ENCODE measurements around the gene DLGAP1.

The DLGAP1 gene

DNA sequence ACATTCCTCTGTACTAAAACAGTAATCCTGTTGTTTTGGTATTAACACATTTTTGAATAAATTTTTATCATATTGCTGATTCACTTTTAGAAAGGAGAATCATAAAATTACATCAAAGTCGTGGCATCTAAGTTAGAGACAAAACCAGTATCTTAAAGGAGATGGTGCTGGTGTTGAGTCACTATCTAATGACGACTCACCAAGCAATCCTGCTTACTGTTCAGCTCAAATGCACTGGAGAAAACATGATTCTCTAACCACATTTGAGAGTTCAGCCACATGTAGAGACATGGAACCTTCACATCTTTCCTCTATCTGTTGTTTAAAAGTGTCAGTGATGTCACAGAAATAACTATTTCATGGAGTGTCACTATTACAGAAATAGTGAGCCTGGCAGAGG is 531.4 kb downstream of the DLGAP1 start:
- DNase-seq: no peak

GRCh38 chr18:3921826-3922225 is 533.3 kb downstream of the DLGAP1 start:
- DNase-seq: no peak

GRCh38 chr18:3920832-3921231 is 534.3 kb downstream of the DLGAP1 start:
- DNase-seq: no peak

GRCh38 chr18:3919396-3920061 is 535.6 kb downstream of the DLGAP1 start:
- DNase-seq: no peak

- no peak for DNase-seq
Observed at GRCh38 chr18:3916082-3916481, 539.0 kb downstream of the DLGAP1 start.

- DNase-seq: no peak
Observed at GRCh38 chr18:3914833-3915610, 540.1 kb downstream of the DLGAP1 start.

GRCh38 chr18:3914109-3914508 is 541.0 kb downstream of the DLGAP1 start:
- no peak for DNase-seq

- DNase-seq: no peak
Observed at GRCh38 chr18:3912705-3913104, 542.4 kb downstream of the DLGAP1 start.

GRCh38 chr18:3911413-3911812 is 543.7 kb downstream of the DLGAP1 start:
- DNase-seq: no peak

DNA sequence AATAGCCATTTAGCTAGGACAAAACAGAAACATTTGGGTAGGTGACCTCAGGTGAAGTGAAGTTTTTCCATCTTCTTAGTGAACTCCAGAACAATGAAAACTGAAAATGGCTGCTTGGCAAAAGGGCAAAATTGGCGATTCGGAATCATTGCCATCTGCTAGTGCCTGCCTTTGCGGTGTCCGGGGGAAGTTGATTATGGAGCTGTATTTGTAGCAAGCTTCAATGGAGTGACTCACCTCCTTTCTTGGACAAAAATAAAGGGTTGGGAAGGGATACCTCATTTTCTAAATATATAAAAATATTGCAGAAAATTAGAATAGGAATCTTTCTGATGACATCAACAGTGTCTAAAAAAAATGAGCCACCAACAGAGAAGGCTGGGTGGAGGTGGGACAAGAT is 544.6 kb downstream of the DLGAP1 start:
- no peak for DNase-seq

DNA sequence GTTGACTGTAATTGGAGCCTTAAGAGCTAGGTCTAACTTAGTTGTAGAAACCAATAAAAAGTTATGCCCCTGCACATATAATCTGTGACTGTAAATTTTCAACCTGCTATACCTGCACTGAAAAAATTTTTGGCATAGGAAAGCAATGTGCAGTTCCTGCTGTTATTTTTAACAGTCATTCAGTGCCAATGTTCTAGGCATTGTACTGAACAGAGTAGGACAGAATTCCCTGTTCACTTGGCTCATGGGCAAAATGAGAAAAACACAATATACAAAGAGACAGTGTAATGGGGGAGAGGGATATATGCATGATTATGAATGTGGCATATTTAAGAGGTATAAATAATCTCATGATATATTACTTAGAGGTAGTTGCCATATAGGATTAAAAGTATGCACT is 547.2 kb downstream of the DLGAP1 start:
- no peak for DNase-seq

DNA sequence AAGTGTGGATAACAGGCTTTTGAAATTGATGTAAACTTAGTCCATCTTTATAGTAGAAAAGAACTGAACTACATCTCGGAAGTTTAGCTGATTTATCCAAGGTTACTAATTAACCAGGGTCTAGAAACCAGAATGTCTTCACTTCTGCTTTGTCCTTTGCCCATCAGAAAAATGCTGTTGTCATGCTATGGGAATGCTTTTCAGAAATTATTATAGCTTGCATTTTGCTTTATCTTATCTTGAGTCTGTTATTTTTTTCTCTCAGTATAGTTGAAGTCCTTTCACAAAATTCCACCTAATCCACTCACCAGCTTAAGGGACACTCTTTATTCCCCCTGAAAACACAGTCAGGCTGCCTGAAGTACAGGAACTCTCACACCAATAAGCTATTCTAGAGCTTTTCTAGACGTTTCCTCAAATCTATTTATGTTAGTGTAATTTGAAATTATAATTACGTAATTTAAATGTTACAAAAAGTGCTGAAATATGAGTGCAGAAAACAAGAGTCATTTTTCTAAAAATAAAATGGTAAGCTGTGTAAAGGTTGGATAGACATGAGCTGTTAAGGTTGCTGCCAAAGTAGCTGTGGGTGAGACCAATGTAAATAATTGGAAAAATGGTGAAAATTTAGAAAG is 548.9 kb downstream of the DLGAP1 start:
- DNase-seq: no peak

- DNase-seq: no peak
Observed at GRCh38 chr18:3903337-3903736, 551.8 kb downstream of the DLGAP1 start.

DNA sequence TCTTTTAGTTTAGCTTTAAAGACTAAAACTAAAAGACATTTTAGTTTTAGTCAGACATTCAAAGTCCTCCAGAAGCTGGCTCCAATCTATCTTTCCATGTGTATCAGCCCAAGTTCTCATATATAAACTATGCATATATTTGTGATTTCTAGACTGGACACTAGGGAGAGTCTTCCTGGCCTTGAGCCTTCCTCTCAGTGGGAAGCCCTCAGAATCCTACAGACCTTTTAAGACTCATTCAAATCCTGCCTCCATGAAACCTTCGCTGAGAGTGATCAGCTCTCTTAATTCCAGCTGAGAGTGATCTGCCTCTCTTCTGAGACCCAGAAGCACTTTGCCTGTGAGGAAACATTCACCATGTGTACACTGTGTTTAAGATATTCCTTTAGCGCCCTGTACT is 552.4 kb downstream of the DLGAP1 start:
- no peak for DNase-seq

DNA sequence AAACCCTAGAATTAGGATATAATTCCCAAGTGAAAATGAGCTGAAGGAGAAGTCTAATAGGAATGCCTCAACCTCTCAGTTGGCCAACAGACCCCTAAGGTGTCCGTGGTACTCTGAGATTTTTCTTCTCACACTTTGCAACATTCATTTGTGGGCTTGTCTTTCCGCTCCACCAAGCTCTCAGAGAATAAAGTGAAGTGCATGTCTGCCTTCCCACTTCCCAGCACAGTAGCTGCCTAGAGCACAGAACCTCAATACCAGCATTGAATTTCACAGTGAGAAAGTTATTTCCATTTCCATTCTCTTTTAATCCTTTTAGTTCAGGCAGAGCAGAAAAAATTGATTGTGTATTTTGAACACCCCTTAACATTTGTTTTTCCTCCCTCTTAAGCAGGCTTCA is 553.3 kb downstream of the DLGAP1 start:
- DNase-seq: no peak

DNA sequence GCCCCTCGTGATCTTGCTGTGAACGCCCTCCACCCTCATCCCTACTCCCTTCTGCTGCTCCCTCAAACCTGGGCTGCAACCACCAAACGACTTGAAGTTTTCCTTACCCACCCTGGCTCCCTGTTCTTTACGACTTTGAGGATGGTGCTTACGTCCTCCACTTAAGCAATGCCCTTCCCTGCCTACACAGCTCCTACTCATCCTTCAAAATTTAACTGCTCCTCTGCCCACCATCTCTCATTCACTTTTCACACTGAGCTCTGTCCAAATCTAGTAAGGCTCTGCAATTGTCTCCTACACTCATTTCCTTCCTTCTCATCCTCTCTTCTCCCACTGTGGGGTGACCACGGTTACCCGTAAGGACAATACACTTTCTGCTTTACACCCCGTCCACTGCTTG is 554.1 kb downstream of the DLGAP1 start:
- DNase-seq: no peak

DNA sequence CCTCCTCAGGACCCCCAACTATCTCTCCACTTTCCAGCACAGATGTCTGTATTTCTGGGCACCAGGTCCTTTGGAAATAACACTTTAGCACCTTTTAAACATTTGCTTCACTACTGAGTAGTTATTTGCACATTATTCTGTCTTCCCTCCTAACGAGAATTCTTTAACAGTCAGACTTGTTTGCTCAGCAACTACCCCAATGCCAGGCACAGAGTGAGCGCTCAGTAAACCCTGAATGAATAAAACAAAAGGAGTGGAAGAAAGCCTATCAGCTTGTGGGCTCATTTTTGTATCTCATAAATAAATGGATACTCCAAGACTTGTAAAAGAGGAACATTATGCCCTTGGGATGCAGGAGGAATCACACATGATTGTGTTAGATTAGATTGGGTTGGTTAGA is 554.8 kb downstream of the DLGAP1 start:
- DNase-seq: no peak

DNA sequence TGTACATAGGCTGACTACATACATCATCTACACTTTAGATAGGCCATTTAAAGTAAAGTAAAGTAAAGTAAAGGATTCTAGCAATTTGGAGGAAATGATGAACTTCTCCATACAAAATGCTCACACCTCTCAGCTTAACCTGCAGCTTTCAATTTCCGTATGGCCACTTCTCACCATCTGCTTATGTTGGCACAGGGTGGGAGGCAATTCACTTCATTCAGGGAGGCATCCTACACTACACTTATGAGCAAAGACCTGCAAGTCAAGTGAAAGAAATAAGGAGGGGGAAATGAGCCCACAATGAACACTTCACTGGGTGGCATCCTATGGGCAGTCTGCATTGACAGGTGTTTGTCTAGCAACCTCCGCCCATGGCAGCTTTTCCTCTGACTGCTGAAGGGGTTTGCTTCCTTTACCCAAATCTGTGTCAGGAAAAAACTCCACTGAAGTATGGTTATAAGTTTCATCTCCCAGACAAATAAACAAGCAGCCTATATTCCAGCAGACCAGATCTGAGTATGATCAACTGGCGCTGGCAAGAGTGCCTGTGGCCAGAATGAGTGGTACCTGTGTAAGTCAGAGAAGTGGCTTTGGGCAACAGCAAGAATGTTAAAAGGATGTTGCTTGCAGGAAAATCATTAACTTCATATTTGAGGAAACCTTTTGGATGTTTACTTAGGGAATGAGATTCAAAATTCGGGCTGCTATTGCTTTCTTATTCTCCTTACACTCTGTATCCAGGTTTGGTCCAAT is 556.1 kb downstream of the DLGAP1 start:
- no peak for DNase-seq

GRCh38 chr18:3892152-3892551 is 563.0 kb downstream of the DLGAP1 start:
- DNase-seq: no peak

DNA sequence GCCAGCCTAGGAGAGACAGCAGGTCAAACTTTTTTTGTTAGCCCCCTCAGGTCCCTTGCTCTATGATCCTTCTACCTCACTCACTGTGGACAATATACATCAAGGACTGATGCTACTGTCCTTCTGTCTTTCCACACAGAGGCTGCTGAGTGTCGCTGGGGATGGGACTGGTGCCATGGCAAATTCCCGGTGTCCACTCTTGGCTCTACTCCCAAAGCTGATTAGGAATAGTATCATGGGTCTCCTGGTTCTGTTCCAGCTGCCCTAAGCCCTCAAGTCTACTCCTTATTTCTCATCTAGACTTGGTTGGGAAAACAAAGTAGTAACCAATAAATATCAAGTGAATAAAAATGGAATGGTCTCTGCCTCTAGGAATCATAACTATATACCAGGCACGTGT is 563.9 kb downstream of the DLGAP1 start:
- no peak for DNase-seq

DNA sequence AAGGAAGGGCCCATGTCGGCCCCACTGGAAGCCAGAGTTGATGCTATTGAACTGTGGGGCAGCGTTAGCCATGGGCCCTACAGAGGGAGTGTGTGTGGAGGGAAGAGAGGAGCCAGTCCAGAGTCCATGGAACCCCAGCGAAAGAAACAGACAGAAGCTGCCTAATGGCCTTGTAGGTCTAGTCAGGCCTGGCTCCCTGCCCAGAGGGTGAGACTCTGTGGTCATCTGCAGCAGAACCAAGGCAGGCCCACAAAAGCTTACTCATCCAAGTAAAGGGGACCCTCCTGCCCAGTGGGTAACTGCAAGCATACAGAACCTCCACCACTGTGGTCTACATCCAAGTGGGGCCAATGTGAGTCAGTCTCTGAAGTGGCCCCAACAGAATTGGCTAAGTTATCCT is 565.3 kb downstream of the DLGAP1 start:
- DNase-seq: no peak

DNA sequence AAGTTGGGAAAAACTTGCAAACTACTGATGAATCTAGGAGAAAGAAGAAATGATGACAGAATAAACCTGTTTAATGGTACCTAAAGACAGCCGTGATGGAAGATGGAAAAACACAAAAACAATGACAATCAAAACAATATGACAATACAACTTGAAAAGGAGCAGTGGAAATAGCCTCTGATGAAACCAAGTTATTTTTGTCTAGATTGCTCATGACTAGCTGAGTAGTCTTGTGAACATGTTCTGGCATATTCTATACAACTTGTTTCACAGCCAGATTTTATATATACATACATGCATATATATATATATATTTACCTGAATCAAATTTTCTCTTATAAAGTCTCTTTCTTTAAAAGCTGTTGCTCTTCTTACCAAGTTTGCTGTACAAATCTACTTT is 566.0 kb downstream of the DLGAP1 start:
- DNase-seq: no peak

- no peak for DNase-seq
Observed at GRCh38 chr18:3886575-3887322, 568.4 kb downstream of the DLGAP1 start.
